ENCODE measurements around the gene BPIFB6. TPM values are rescaled to one million over a fixed set of nuclear protein-coding genes. Genes with fewer than 3 reads are reported as not detected.

The BPIFB6 gene
- not detected for polyA plus RNA-seq (ENCODE audit: insufficient read length)

DNA sequence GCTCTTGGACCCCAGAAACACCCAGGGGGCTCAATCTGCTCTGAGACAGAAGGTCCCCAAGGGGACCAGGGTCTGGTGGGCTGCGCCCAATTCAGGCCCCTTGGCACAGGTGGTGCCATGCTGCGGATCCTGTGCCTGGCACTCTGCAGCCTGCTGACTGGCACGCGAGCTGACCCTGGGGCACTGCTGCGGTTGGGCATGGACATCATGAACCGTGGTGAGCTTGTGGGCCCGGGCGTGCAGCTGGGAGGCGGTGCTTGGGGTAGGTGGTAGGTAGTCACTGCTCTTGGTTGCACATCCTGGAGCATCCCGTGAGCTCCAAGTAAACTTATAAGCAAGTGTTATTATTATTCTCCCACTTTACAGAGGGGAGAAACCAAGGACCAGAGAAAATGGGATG, at the start of gene BPIFB6:
Gene BPIFB6, plus strand, starts transcription at position 118 of the 400 bp plus-strand sequence. Its CDS starts 0 bp downstream, at position 118.
- DNase-seq, result no peak

GRCh38 chr20:32982617-32983458, 48.6 kb upstream of the BPIFB6 start:
- no peak for DNase-seq

DNA sequence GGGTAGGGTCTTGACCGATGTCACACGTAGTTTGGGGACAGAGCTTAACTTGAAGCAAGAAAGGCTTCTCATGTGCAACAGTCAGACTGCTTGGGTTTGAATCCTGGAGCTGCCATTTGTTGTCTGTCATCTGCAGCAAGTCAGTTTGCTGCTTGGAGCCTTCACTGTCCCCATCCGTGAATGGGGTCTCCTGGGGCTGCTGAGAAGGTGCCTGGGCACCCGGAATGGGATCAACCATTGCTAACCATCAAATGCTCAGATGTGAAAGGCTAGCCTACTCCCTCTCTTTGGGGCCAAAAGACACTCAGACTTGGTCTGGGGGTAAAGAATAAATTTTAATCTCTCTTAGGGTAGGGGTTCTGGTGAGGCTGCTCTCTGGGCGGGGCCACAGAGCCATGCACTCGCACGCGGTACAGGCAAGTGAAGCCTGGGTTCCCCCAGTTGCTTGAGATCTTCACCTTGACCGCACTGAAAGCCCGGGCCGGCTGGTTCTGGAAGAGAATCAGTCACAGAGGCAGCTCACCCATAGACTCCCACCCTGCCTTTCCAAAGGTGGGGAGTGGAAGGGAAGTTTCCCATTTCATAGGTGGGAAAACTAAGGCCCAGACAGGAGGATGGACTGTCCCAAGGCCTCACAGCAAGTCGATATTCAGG, 47.9 kb upstream of the BPIFB6 start:
- DNase-seq, result no peak

GRCh38 chr20:32984196-32984595, 47.3 kb upstream of the BPIFB6 start:
- no peak for DNase-seq

GRCh38 chr20:32984631-32985354, 46.7 kb upstream of the BPIFB6 start:
- no peak for DNase-seq

DNA sequence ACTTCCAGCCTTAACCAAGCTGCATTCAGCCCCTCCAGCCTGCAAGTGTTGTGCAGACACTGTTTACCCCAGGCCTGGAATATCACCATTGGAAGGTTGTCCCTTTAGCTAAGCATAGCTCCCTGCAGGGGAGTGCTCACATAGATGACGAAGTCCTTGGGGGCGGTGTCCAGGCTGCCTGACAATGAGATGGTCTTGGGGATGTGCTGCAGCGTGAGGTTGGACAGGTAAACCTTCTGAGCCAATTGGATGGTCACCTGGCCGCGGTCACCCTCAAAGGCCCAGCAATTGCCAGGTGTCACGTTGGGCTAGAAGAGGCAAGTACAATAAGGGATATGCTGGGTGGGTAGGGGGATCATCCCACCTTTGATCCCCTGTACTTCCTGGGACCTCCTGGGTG, 45.9 kb upstream of the BPIFB6 start:
- DNase-seq, result no peak

GRCh38 chr20:32986331-32986966, 45.0 kb upstream of the BPIFB6 start:
- DNase-seq, result no peak

DNA sequence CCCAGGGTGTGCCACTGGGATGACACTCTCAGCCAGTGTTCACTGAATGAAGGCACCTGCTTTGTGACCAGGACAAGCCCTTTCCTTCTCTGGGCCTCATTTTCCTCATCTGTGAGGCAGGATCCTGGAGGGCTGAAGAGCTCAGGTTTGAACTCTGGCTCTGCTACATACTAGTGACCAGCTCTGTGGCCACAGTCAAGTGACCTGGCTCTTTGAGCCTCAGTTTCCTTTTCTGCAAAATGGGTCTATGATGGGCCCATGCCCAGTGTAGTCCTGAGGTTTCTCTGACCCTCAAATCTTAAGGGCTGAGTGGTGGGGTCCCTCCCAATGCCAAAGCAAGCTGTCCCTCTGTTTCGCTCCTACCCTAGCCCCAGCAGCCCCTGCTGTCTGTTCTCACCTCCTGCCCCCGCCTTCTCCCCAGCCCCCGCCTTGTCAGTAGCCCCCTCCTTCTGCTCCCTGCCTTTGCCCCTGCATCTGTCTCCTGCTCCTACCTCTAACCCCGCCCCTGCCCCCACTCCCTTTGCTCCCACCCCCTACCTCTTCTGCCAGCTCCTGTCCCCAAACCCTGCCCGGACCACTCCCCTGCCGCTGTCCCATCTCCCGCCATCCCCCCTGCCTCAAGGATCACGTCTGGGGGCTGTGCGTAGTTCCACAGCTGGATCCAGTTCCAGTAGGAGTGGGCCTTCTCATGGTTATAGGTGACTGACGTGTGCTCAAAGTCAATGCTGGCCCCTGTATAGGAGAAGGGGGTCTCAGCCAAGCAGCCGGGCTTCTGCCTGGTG, 44.2 kb upstream of the BPIFB6 start:
- DNase-seq, result no peak

GRCh38 chr20:32988008-32988407, 43.4 kb upstream of the BPIFB6 start:
- DNase-seq, result no peak

GRCh38 chr20:32989507-32990283, 41.8 kb upstream of the BPIFB6 start:
- DNase-seq, result no peak

- DNase-seq, result no peak
Observed at GRCh38 chr20:32990426-32990825, 41.0 kb upstream of the BPIFB6 start.

DNA sequence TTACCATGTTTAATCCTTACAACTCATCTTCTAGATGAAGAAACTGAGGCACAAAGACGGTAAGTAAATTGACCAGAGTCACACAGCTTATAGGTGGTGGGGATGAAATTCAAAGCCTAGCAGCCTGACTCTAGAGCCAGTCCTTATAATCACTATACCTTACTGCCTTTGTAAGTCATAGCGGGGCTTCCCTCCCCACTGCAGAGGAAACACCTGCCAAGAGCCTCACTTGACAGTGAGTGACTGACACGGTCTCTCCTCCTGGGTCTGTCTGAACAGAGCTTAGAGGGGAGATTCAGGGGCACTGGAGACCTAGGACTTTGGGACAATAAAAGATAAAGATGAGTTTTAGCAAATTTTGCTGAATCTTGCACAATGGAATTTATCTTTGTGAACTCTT, 40.1 kb upstream of the BPIFB6 start:
- DNase-seq, result no peak

DNA sequence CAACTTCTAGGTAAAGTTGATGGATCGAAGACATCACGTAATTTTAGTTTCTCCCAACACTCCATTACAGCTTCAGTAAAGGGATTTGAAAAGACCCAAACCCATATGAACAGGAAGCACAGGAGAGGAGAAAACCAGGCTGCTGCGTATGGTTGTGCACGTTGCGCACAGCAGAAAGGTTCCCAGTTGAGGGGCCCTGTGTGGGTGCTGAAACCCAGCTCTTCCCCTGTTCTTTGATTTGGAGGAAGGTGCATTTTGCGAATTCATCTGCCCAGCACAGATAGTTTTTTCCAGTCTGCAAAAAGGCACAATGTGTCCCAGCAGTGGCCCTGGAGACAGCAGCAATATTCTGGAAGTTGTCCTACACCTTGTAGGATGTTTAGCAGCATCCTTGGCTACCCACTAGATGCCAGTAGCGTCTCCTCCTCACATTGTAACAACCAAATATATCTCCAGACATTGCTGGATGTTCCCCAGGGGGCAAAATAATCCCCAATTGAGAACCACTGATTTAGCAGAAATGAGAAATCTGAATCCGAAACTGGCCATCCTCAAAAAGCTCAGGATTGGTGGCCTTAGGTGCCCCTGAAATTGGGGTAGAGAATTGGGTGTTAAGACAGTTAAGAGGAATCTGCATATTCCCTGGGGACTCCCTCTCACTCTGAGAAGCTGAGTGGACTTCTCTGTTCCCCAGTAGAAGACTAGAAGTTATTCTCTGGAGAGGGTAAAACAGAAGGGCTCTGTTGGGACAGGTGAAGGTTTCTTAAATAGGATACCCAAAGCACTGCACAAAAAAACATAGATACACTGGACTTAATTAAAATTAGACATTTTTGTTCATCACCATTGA, 39.4 kb upstream of the BPIFB6 start:
- DNase-seq, result no peak

GRCh38 chr20:32993496-32994050, 37.9 kb upstream of the BPIFB6 start:
- DNase-seq, result no peak

GRCh38 chr20:32995802-32996201, 35.6 kb upstream of the BPIFB6 start:
- no peak for DNase-seq

DNA sequence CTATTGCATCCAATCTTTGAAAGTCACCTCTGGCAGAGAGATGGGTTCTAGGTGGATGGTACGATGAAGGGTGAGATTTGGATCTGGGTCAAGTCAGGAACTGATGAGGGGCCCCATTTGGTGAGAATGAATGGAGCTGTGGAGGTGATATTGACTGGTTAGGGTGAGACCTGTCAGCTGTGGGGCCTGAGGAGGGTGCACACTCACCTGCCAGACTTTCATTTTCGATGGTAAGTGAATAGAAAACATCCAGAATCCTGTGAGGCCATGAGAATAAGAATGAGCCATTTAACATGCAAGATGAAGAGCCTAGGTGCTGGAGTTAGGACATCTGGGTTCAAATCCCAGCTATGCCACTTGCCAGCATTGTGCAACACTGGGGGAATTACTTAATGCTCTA, 34.0 kb upstream of the BPIFB6 start:
- DNase-seq, result no peak

GRCh38 chr20:32999603-33000250, 31.7 kb upstream of the BPIFB6 start:
- no peak for DNase-seq

DNA sequence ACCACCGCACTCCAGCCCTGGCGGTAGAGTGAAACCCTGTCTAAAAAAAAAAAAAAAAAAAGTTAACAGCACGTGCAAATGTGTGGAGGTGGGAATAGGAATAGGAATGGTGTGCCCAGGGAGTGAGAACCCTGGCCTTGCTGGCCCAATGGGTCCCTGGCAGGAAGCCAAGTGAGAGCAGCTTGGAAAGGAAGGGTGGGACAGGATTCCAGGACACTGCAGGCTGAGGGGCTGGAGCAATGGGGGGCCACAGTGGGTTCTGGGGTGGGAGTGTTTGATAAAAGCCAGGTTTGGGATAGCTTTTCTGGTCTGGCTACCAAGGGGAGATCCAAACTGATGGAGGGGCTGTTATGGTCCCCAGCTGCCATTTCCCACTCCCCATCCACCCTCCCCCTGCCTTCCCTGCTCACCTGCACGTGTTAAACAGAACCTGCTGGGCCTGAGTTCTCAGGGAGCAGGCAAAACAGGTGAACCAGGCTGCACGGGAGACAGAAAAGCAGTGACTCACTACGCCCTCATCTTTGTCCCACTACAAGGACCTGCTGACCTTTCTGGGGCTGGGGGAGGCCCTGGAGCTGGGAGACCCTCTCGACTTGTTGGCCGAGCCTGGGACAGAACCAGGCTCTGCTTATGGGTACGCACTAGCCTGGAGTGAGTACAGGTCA, 30.5 kb upstream of the BPIFB6 start:
- DNase-seq, result no peak
